Endothelial cell of umbilical vein (primary cell): ENCODE measurements around the gene QARS1.

Experiments
- EZH2 ChIP-seq: IDR thresholded peaks from 2 replicates; pipeline ENCODE4 v1.6.1; 2012; ENCODE audit warnings: borderline replicate concordance, low read depth, mild to moderate bottlenecking, moderate library complexity, low read length, inconsistent platforms; ENCODE audit not compliant: severe bottlenecking
- JUN ChIP-seq: IDR thresholded peaks from 2 replicates; pipeline ENCODE4 v1.6.1; 2011; ENCODE audit warnings: borderline replicate concordance, low read depth; ENCODE audit not compliant: insufficient read length, insufficient read depth
- MYC ChIP-seq: IDR thresholded peaks from one replicate; pipeline ENCODE4 v1.6.1; 2011; ENCODE audit warnings: mild to moderate bottlenecking, low read depth, low read length
- POLR2A ChIP-seq: IDR thresholded peaks from 2 replicates; pipeline ENCODE4 v1.6.1; 2012; ENCODE audit warnings: low read depth, mild to moderate bottlenecking, control low read depth, low read length
- TF ChIP-seq, protein P1 (sequence below), 2 donors: IDR thresholded peaks; 1 replicate in 1 of 2; 2 replicates in 1 of 2; pipeline ENCODE4 v1.5.1; 2011; ENCODE audit warnings: low read length in 2 of 2, mild to moderate bottlenecking in 2 of 2, moderate library complexity in 2 of 2, control low read depth in 1 of 2, inconsistent platforms in 1 of 2, low read depth in 1 of 2; ENCODE audit not compliant: insufficient read depth in 1 of 2; ENCODE audit errors: extremely low read depth in 1 of 2

DNA sequence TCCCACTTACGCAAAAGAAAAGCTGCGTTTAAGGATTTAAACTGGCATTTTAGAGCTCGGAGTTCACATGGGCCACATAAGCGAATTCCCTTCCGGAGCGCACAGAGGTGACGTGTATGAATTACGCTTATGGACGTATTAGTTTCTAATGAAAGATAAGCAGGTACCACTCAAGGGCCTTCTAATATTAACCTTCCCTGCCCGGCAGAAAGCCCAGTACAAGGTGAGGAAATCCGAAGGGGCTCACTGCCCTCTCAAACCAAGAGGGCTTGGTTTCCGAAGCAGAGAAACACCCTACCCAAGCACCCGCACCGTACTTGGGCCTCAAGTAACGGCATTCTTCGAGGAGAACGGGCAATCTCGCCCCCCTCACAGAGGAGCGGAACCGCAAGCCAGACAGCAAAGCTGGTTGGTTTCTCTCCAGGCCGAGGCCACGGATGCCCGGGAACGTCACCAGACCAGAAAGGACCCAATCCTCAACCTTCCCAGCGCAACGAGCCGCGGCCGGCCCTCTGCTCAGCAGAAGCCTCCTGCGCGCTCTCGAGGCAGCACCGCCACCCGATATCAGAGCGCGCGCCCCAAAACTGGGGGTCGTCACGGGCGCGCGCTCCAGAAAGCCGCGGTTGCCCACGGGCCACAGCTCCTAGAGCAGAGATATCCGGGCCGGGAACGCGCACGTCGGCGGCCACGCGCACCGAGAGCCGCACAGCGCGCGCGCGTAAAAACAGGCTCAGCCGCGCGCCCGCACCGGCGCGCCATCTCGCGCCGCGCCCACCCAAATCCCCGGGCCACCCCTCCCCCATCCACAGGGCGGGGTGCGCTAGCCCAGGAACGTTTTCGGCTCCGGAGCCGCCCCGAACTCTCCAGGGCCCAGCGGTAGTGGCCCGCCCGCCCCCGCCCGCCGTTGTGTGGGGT is 11.4 kb downstream of the QARS1 start:
- no peak for TF ChIP-seq EZH2
- no peak for TF ChIP-seq POLR2A
- TF ChIP-seq MYC, result no peak
- TF ChIP-seq, protein P1, sequence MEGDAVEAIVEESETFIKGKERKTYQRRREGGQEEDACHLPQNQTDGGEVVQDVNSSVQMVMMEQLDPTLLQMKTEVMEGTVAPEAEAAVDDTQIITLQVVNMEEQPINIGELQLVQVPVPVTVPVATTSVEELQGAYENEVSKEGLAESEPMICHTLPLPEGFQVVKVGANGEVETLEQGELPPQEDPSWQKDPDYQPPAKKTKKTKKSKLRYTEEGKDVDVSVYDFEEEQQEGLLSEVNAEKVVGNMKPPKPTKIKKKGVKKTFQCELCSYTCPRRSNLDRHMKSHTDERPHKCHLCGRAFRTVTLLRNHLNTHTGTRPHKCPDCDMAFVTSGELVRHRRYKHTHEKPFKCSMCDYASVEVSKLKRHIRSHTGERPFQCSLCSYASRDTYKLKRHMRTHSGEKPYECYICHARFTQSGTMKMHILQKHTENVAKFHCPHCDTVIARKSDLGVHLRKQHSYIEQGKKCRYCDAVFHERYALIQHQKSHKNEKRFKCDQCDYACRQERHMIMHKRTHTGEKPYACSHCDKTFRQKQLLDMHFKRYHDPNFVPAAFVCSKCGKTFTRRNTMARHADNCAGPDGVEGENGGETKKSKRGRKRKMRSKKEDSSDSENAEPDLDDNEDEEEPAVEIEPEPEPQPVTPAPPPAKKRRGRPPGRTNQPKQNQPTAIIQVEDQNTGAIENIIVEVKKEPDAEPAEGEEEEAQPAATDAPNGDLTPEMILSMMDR (IDR thresholded peaks at IDR 0.05; ENCODE audit: extremely low read depth in 1 of 2, insufficient read depth in 1 of 2, low read depth in 1 of 2, low read length in 2 of 2), result no peak
- no peak for TF ChIP-seq JUN
